GM19455 (cell line): ENCODE results near the gene OPCML.

Experiments used
- ATAC-seq: cut with Tn5 transposase; IDR thresholded peaks from one replicate; pipeline ENCODE4 v1.9.1; 2021; ENCODE audit not compliant: unreplicated experiment

OPCML gene

DNA sequence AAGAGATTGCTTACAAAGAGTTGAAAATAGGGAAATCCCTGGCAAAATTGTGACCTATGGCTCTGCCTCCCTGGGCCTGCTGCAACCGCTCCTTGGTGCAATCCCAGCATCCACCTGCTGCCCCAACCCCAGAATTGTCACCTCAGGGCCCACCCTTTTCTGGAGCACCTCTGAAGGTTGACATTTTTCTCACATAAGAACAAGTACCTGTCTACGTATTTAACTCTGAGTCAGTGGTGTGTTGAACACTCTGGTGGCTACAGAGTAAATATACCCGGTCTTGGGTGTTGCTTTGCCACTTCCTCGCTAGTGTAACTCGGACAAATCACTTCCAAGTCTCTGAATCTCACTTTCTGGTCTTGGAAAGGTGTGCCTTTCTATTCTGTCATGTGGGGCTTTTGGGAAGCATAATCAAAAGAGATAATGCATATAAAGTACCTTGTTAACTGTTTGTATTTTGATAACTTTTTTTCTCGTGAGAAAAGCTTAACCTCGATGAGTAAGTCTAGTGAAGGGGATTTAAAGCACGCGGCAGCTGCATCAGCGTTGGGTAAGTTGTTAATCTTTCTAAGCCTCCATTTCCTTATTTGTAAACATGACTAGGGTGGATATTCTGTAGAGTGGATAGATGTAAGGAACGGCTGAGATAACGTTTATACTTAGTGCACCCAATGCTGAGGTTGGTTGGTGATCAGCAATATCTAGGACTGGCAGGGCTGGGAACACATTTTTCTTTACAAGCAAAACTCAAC is 881.2 kb downstream of the OPCML start:
- no peak for ATAC-seq

DNA sequence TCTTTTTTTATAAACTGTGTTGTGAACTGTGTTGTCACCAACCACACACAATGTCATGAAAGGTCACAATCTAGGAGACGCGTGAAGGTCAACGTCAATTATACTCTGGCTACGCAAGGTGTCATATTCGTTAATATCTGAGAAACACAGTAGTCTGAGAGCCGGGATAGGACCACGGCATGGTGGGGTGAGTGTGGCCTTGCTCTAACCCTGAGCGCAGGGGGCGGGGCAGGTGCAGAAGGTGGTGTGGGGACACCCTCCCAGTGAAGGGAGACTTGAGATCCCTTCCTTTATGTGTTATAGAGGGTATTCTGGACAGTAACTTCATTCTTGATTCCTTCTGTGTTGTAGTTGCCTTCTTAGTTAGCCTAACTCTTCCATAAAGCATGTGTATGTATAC is 883.0 kb downstream of the OPCML start:
- ATAC-seq = no peak

DNA sequence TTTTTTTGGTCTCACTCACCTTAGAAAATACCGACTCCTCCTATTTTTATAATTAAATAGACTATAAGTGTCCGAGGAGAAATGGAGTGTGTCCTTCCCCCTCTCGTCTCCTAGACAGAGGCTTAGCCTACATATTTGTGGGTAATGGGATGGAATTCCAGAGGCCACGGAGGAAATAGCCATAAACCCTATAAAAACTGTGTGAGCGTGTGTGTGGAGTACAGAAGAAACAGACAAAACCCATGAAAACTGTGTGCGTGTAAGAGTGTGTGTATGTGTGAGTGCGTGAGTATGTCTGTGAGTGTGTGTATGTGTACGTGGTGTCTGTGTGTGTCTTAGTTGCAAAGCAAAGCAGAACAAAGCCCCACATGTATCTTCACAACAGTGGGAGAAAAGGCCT is 883.5 kb downstream of the OPCML start:
- no peak for ATAC-seq

DNA sequence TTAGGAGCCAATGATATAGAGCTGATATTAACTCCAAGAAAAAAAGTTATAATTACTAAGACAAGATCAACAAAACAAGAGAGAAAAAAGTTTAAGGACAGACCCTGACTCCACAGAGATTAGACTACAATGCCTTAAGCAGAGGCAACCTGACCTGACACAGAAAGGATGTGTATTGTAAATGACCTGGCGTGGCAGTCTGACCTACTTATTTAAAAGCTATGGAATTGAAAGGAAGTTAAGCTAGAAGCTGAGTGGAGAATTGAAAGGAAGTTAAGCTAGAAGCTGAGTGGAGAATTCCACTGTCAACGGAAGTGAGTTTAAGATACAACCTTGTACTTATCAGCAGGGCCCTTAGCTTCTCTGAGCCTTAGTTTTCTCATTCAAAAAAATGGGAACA is 885.4 kb downstream of the OPCML start:
- ATAC-seq = no peak

DNA sequence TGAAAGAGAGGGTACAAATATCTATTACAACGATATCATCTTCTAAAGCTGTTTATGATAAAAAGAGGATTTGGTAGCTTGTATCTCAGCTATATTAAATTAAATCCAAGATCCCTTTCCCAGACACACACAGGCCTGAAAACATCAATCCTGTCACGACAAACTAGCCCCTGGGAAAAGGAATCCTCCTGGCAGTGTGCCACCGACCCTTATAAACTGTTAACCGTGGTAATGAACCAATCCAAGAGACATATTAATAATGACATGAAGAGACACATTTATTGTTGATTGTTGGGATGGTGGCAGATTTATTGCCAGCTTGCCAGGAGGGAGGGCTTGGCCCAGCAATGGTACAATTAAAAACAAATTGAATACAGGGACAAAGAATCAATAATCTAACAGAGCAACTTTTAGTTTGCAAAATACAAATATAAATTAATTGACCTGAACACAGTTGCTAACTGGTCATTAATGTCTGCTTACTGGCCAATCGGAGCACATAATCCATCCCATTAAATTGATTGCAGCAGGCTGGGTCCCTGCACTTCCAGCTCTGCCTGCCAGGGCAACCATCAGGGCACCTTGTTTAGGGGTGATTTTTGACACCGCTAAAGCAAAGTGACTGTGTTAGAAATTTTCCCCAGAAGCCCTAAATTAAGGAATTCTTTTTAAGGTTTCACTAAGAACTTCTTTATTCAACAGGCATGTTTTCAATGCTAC is 887.6 kb downstream of the OPCML start:
- no peak for ATAC-seq

DNA sequence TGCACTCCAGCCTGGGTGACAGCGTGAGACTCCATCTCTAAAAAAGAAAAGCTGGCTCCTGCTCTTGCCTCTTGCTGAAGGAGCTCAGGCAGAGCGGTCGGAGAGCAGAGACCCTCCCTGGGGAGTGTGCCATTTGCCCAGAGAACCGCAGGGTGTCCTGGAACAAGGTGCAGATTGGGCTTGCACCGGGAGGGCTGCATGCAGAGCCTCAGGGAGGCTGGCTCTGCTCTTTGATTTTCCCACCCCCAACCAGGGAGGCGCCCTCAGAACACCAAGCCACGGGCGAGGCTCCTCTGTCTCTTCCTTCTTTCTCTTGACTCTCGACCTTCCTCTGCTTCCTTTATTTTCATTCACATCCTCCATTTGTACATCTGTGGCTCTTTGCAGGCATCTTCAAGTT is 889.1 kb downstream of the OPCML start:
- ATAC-seq = no peak

DNA sequence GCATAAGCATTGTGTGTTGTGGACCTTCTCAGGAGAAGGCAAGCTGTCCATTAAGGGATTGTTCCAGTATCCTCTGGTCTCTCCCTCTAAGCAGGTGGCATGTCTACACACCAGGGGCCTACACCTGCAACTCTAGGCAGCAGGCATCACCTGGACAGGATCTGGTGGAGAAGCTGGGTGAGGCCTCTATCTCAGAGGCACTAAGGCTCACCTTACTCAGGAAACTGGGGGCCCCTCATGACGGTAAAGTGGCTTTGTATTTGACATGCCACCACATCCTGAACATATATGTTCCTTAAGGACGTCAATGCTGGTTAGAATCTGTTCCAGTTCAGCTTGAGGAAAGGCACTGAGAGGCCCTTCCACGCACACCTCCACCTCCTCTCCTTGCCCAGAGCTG is 891.3 kb downstream of the OPCML start:
- ATAC-seq = no peak

DNA sequence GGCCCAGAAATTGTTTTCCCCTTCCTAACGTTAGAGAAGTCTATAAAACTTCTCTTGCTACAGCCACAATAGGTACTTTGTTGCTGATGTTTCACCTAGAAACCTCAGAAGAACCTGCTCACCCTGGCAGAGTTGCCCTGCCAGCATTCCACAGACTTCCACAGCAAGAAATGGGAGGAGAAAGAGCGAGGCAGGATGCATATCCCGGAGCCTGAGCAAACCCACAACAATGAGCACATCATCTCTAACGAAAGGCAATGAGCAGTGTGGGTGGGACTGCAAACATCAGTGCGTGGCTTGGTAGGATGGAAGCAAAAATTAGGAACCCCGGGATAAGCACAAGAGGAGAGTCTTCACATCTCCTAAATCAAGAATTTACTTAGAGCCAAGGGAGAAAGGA is 892.3 kb downstream of the OPCML start:
- ATAC-seq = no peak

DNA sequence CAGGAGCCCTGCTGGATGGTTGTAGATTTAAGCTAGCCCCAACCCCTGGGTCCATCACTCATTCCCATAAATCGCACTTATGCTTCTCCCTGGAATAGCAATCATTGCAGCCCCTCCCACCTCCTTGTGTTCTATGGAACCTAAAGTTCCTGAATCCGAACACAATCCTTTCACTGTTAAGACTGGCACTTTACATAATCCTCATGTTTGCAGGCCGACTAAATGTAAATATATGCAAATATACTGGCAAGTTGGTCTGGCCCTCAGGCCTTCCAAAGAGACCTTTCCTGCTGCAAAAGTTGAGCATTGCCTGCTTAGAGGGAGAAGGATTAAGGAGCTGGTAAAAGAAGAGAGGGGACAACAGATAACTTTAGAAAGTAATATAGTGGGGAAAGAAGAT is 892.9 kb downstream of the OPCML start:
- no peak for ATAC-seq

DNA sequence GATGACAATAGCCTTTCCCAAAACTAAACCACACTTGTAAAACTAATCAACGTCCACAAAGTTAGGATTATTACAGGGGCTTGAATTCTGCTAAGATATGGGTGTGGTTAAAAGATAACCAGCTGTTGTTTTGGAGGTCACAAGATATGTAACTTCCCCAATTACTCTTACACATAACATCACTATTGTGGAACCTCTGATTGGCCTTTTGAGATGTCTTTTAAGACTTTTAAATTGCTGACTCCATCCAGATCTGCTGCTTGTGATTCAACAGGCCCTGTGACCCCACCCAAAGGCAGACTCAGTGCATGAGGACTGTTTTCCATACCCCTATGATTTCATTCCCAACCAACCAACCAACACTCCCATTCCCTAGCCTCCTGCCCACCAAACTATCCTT is 893.9 kb downstream of the OPCML start:
- no peak for ATAC-seq

DNA sequence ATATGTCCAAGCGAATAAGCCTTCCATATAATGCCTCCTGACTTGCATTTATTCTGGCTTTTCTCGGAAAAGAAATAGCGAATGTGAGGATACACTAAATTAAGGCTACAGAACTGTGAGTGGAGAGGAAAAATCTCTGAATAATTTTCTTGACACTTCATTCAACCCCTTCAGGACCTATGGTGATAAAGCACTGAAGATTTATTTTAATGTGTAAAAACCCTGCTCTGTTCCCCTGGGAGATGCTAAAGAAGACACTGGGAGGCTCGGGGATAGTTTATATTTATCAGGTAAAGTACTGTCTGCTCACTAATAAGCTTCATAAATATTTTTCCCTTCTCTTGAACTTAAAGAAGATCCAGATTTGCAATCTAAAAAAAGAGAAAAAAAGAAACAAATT is 895.8 kb downstream of the OPCML start:
- no peak for ATAC-seq

DNA sequence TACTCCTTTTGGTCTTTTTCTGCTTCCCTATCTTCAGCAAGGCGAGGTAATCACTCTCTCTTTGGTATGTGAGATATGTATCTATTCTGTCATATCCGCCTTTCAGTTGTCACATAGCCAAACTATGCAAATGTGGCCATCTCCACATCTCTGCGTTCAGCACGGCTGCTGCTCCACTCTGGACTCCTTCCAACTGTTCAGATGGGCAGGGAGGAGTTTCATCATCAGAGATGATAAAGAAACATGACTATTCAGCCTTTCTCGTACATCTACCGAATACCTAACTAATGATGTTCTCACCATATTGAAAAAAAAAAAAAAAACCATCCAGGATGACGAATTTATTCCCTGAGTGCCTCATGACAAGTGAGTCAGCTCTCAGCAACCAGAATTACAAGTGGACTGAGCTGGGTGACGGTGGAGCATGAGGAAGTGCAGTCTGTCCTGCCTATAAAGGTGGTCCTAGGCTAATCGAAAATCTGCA is 899.6 kb downstream of the OPCML start:
- ATAC-seq = no peak

DNA sequence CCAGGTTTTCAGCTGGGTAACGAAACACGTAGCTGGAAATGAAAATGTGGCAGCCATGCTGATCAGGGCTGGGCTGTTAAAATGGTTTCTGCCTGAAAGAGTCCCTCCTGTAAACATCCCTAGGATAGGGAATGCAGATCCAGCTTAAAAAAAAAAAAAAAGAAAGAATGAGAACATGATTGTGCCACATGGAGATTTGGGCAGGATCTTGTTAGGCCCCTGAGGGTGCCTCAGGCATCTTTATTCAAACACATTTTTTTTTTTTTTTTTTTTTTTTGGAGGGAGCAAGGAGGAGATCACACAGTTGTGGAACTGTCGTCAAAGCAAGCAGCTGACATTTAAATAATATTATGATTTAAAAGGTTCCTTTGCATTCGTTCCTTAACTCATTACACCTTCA is 900.3 kb downstream of the OPCML start:
- ATAC-seq = no peak

DNA sequence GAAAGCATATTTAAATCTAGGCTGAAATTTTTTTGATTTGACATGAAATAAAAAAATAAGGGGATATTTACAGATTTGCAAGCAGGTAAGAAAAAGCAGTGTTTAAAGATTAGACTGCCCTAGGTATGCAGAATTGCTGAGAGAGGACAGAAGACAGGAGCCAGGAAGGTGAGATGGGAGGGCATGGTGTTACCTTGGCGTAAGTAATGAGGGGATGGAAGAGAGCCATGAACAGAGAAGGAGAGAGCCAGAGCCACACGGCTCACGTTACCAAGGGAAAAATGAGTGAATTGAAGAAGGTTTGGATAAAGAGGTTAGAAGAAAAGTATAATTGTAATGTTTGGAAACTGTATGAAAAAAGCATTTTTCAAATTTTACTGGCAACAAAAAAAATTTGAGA is 904.3 kb downstream of the OPCML start:
- no peak for ATAC-seq

DNA sequence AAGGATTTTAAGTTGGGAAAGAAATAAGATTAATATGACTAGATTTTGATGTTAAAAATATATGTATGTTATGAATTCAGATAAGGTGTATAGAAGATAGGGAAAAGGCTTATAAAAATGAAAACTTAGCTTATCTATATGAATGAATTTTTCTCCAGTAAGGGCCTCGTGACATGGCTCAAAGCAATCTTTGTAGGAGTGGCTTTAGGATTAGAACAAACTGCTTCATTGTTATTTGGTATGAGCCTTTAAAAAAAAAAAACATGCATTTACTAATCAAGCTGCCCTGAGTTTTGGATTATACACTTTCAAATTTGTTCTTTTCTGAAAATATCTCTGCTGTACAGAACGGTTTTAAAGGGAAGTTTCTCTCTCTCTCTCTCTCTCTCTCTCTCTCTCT is 905.9 kb downstream of the OPCML start:
- no peak for ATAC-seq

DNA sequence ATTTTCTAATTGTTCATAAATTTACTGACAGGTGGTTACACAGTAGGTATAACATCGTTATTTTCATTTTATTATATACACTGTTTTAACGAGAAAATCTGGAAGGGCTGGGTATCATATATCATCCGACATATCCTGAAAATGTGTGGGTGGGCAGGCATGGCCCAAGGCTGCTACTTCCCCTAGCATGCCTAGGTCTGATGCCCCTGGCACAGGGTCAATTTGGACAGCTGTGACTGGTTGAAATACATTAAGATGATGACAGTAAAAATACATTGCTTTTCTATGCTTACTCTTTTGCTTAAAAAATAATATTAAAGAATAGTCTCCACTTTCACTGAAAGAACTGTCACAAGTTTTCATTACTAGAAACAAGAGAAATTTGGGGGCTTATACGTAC is 908.8 kb downstream of the OPCML start:
- no peak for ATAC-seq

DNA sequence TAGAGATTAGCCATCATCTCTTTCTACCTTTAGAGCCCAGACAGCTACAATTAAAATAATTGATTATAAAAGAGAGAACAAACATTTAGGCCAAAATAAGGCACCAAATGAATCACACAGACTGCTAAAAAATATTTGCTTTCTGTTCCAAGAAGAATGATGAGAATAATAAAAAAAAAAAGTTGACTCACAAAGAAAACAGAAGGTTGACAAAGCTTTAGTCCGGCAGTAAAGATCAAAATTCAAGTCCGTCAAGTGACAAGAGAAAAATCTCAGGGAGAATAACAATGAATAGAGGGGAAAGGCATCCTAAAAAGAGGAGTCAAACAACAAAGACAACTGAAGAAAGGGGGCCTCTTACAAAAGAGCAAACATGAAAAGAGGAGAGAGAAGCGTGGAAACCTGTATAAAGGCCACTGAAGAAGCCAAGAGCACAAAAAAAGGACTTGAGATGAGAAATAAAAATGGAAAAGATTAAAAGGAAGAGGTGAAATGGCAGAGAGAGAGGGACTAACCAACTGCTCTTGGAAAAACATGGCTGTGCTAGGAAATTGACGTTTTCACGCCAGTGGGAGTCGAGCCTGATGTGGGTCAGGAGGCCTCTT is 910.2 kb downstream of the OPCML start:
- ATAC-seq = no peak

DNA sequence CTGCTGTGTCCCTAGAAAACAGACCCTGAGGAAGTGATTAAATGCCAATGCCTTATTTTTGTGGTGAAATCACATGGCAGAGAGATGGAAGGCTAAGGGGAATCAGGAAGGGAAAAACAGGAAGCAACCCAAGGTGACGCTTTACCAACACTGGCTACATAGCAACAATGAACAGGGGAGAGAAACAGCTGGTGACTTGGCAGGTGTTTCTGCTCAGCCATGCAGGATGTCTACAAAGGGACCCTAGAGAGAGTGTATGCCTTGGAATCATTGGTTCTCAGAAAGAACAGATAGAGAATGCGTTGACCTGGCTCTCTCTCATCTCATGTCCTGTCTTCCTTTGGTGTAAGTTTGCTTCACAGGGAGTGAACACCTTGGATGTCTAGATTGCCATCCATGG is 911.9 kb downstream of the OPCML start:
- no peak for ATAC-seq

DNA sequence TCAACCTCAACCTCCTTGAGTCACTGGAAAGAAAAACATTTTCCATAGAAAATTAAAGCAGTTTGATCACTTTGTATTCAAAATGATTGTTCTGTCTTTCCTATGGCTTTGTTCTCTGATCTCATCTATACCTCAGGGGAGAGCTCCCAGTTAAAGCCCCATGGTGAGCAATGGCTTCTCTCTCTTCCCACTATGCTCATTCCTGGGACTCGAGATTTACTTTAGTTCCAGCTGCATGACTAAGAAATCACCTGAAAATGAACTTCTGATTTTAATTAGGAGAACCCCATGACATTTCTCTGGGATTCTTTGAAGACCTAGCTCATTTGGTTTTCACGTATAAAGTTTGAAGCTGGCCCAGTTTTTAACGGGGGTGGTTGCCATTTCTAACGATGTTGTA is 921.5 kb downstream of the OPCML start:
- ATAC-seq = no peak

DNA sequence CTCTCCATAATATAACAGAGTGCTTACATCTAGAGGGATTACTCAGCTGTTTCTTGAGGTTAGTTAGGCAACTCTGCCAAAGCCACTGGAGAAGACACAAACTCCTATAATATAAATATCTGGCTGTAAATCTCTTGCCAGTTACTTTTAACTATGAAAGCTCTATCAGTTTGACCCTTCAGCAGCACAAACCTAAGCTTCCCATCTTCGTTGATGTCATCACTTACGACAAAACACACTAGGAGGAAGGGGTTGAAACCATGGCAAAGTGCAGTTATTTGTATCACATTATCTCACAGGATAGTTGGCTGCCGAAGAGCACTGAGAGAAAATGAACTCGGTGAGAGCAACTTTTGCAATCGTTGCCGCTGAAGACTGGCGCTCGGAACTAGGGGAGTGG is 922.1 kb downstream of the OPCML start:
- no peak for ATAC-seq

DNA sequence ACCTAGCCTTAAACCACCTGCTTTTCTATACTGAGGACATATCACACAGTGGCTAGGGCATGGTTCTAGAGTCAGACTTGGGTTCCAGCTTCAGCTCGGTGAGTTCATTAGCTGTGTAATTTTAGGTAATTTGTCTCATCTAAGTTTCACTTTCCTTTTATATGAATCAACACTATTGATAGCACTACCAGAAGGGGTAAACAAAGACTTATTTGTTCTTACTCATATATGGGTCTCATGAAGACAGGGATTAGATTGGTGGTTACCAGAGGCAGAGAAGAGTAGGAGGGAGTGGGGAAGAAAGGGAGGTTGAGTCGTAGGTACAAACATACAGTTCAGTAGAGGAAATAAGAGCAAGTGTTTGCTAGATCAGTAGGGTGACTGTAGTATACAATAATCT is 924.7 kb downstream of the OPCML start:
- ATAC-seq = no peak

DNA sequence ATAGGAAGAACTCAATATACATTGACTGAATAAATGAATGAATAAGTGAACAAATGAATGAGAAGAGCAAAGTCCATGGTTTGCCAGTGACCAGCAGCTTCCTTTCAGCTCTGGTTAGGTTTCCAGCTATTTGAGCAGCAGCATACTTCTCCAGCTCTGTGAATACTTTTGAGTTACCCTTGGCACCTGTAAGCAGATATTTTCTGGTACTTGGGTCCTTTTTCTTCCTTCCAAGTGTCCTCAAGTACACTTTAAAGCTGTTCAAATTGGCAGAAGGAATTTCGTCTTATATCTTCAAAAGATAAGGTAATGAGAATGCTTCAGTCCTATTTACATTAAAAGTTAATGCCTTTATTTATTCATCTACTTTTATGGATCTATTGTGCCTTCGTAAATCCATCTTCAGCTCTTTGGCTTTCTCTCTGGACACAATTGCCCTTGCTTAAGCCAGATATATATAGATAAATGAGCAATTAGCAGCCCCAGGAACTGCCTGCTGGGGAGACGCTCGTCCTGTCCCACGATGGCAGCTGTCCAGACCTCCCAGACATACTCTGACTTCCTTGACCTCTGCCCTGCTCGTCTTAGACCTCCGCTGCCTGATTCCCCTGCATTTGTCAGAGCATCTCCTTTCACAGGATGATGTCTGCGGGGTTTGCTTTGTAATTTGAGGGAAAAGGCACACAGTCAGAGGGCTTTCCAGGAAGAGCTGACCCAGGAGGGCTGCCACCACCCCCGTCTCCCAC is 926.3 kb downstream of the OPCML start:
- ATAC-seq = no peak
